Fibroblast of skin of right biceps (primary cell): ENCODE data around the gene MLLT1.

Source experiments
- DNase-seq: peaks from one replicate; pipeline ENCODE4 v3.0.0-alpha.2; 2013

Gene MLLT1

DNA sequence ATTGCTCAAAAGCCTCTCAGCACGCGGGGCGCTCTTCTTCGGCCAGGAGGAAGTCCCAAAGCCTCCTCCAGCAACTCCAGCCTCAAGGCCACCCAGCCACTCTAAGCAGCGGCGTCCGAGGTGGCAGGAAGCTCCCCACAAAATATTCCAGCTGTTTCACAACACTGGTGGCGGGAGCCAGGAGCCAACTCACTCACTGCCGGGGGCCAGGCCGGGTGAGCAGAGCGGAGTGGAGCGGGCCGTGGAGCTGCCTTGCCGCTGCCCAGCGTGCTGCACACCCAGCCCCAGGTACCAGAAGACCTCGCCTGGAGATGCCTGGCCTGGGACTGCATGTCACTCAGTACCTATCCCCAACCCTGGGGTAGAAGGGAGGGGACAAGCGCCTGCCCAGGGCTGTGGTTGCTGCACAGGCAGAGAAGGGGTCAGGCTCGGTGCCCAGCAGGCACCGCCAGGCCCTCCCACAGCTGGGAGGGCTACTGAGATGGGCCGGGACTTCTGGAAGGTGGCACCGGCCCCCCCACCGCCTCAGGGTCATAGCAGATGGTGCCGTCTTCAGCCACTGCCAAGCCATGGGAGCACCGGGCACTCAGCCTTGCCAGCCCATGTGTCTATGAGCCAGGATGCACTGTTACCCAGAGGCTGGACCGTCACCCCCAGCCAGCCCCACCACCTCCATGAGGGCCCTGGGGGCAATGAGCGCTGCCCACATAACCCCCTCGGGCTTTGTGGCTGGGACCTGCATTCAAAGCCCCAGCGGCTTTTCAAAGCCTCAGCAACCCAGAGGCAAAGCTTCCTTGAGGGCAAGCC lies 59.2 kb downstream of the MLLT1 start:
- peak; percentile 33 for DNase-seq

DNA sequence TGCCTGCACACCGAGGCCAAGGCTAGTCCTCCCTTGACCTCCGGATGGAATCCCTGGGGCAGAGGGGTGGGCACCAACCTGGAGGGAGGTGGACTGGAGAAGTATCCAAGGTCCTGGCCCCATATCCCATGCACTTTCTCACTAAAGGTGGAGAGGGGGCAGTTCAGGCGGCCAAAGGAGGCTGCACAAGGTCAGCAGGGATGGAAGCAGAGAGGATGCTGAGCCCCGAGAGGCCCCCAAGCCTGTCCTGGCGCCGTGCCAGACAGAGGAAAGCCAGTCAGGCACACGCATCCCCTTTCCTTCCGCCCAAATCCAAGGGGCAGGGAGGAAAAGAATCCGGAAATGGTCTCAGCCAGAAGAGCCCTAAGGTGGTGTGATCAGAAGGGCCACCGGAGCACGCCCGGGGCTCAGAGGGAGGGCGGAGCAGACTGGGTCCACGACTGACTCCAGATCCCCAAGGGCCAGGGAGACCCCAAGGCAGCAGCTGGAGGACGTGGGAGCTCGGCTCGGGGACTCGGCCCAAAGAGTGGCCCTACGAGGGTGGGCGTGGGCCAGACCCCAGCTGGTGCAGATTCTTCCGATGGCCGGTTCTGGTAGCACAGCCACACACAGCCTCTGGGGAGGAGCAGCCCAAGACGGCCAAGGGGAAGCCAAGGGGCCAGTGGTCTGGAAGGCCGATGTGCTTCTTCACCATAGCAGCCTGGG lies 60.0 kb downstream of the MLLT1 start:
- DNase-seq = no peak

DNA sequence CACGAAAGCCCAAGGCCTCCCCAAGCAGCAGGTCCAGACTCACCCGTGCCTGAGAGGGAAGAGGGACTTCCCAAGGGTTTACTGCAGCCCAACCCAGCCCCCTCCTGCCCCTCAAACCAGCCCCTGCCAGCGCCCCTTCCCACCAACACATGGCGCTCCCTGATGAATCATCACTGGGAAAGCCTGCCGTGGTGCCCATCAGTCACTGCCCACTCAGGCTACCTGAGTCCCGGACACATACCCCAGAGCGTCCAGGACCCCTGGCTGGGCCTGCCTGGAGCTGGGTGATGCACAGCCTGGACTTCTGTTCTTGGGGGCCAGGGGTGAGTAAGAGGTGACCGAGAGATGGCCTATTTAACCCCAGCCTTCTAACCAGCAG lies 60.6 kb downstream of the MLLT1 start:
- DNase-seq = no peak

DNA sequence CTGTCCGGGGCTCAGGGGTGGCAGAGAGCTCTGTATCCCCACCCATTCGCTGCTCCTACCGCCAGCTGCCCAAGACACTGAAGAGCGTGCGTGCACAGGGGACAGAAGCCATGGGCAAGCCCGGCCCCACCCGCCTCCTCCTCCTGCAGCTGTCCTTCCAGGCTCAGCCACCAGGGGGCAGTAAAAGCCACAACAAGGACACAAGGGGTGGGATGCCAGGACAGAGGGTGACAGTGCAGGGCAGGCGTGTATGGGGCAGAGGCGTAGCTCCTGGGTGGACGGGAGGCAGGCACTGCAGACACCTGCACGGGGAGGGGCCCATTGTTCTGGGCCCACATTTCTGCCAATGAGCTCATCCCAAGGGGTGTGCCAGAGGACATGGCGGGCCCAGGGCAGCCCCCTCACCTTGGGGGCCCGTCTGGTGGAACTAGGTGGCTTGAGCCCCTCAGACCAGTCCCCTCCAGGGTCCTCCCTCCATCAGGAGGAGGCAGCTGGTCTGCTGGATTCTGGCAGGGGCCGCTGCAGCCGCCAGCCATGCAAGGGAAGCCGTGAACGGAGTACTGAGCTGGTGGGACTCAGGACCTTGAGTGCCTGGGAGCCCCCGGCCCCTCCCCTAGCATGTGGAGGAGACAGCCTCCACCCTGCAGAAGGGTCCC lies 61.2 kb downstream of the MLLT1 start:
- peak; percentile 74 for DNase-seq

DNA sequence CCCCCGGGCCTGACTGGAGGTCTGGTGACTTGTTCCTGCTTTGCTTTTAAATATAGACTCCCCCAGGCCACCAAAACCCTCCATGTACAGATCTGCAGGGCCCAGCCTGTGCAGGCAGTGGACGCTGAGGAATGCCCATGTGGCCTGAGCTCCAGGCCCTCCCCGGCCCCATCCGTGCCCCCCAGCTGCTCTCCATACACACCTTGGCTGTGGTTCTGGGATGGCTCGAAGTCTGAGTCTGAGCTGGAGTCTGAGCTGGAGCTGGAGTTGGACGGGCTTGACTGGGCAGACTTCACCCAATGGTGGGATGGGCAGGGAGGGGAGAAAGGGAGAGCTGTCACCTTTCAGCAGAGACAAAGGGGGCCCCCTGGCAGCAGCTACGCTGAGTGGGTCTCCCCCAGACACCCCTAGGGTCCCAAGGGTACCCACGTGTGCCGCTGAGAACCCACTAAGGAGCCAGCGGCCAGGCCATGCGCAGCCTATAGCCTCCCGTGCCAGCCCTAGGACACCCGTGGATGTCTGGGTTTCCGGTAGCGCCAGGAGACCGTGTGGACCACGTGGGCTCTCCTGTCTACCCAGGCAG lies 61.9 kb downstream of the MLLT1 start:
- no peak for DNase-seq

DNA sequence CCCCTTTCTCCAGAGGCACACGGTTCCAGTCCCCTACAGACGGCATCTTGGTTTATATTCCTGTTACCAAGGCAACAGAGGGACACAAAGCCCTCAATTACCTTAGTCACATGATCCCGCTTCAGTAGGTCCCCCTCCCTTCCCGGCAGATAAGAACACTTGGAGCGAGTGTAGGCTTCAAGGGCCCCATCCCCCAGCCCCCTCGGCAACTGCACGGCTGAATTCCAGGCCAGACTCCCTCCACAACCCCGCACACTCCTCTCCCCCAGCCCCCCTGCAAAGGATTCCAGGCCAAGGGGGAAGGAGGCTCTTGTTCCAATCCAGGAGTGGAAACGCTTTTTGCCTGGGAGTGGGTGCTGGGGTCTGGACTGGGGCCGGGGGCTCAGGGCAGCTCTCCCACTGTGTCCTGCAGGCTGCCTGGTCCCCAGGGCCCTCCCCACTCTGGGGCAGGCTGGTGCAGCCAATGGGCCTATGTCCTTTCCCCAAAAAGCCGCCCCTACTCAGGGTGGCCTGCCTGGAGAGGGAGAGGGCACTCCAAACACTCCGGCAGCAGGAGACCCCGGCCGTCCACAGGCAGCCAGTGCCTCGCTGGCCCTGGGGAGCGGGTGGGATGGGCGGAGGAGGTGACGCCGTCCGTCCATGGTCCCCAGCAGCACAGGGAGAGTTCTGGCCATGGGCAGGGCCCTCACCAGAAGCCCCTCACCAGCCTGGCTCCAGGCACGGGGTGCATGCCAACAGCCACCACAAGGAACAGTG lies 62.6 kb downstream of the MLLT1 start:
- peak; percentile 76 for DNase-seq

DNA sequence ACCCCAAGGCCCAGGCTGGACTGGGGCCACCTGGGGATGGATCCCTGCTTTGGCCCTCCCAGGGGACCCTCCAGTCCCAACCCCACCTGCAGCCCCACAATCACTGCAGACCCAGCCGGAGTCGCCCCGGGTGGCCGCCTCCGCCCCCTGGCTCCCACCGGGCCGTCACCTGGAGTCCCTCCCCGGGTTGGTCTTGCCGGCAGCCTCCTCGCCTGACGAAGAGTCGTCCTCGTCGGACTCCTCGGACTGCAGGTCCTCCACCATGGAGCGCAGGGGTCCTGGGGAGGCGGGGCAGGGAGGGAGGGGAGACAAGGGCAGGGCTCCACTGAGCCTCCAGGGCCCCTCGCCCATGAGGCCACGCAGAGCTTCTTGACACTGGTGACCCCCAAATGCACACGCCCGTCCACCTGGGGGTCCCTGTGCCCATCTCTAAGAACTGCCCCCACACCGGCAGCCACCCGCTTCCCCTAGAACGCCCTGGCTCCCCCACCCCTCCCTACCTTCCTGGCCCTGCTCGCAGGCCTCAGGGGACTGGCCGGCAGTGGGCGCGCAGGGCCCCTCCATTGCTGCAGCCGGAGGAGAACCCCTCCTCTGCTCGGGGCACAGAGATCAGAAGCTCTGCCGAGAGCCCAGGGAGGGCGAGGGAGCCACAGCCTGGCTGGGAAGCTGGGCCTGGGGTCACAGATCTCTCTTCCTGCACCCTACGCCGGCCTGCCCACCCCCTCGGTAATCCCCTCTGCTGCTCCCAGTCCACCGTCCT lies 63.4 kb downstream of the MLLT1 start:
- no peak for DNase-seq

DNA sequence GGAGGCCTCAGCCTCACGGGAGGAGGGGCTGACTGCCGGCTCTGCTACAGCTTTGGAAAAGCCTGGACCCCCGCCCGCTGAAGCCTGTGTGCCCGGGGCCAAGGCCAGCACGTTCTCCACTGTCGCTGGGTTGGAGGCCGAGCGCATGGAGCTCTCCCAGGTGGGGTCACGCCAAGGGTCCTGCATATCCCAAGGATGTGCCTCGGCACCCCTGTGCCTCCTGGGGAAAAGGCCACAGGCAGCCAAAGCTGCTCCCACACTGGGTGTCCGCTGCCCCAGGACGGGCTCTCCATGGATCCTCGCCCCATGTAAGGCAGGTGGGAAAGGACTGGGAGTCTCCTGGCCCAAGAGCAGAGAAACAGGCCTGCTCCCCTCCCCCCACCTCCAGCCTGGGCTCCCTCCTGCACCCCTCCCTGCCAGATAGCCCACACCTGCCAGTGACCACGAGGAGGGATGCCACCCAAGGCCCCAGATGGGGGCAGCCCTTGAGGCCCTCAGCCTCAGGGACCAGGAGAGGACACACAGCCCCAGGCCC lies 64.0 kb downstream of the MLLT1 start:
- no peak for DNase-seq

DNA sequence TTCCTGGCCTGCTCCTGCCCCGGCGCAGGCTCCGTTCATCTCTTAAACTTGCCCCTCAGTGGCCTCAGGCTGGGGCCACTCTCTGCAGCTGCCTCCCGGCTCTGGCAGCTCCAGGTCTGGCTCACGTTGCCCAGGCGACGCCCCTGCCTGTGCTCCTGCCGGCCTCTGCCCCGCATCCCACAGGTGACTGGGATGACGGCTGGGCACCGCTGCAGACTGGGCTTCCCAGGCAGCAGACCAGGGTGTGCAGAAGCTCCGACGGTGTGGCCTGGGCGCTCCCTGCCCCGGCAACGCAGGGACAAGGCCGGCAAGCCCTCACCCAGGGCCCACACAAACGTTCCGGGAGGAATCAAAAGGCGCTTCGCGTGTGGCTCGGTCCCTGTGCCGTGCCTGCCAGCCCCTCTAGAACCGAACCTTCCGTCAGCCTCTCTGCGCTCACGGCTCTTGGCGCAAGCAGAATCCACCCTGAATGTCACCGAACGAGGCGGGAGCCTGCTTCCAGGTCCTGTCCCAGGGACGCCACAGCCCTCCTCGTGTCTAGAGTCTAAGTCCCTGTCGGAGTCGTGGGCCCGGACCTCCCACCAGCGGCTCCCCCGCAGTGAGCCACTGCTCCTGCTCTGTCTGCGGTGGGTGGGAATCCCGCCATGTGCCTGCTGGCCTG lies 64.8 kb downstream of the MLLT1 start:
- DNase-seq = no peak

DNA sequence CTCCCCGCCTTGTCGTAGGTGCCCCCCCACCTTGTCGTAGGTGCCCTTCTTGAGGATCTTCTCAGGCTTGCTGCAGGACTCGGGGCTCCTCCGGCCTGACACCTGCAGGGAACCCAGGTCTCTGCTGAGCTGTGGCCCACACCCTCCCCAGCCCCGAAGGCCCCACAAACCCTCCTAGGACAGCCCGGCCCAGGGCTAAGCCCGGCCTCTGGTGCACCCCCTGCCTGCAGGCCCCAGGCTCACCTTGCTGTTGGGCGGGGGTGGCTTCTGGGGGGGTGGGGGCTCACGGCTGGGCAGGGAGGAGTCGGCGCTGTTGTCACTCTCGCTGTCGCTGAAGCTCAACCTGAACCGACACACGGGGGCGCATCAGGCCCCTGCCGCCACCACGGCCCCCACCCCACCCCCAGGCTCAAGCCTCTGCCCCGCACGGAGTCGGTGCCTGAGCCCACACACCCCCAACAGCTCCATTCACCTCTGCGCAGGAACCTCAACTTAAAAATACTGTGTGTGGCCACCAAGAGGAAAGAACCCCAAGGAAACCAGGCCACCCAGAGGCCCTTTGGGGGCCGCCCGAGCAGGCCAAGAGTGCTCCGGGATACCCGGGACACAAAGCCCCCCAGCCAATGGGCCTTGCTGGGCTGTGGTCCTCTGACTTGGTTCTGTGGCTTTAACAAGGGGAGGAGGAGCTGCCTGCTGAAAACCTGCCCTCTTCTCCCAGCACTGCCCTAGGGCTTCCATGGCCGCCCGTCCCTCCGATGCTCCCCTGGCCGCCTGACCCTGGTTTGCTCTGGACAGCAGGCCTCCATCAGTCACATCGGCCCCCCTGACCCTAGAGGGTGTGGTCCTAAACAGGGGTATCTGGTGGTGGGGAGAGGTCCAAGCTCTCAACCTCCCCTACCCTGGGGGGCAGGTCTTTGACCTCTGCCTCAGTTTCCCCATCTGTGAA lies 65.8 kb downstream of the MLLT1 start:
- DNase-seq = no peak

DNA sequence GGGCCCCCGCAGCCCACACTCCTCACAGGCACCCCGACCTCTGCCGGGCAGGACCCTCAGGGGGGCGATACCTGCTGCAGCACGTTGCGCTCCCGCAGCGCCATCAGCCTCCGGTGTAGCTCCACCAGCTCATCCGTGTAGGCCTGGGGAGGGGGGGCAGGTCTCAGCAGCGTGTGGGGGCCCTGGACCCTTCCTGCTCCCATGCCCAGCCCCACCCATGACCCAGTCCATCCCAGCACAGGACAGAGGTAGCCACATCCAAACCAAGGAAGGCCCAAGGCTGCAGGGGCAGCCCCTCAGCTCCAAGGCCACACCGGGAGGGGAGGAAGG lies 66.5 kb downstream of the MLLT1 start:
- no peak for DNase-seq

DNA sequence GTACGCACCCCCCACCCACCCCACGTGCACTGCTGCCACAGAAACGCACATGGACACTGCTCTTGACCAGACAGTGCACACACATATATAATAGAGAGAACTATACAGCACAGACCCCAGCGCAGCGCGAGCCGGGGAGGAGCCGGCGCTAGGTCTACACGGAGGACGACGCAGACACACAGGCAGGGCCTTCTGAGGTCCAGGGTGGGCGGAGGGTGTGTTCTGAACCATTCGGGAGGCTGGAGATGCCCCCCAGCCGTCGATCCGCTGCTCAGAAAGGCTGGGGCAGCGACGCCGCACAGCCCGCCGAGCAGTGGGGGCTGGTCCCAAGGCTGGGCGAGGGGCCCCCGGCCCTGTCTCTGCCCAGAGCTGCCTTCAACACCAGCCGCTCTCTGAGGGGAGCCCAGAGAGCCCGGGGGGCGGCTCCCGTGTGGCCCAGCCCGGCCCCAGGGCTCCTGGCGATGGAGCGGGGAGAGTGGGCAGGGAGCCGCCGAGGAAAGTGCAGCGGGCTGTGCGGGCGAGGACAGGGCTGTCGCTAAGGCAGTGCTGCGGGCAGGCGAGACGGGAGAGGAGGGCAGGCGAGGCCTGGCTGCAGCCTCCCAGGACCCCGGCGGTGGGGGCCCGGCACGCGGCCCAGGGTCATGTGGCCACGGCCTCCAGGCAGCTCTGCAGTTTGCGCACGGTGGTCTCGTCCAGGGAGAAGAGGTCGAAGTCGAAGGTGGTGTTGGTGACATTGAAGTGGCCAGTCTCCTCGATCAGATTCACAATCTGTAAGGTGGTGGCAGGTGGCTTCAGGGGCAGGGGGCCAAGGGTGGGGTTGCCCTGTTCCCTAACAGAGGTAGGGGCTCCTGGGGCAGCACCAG lies 67.1 kb downstream of the MLLT1 start:
- no peak for DNase-seq

DNA sequence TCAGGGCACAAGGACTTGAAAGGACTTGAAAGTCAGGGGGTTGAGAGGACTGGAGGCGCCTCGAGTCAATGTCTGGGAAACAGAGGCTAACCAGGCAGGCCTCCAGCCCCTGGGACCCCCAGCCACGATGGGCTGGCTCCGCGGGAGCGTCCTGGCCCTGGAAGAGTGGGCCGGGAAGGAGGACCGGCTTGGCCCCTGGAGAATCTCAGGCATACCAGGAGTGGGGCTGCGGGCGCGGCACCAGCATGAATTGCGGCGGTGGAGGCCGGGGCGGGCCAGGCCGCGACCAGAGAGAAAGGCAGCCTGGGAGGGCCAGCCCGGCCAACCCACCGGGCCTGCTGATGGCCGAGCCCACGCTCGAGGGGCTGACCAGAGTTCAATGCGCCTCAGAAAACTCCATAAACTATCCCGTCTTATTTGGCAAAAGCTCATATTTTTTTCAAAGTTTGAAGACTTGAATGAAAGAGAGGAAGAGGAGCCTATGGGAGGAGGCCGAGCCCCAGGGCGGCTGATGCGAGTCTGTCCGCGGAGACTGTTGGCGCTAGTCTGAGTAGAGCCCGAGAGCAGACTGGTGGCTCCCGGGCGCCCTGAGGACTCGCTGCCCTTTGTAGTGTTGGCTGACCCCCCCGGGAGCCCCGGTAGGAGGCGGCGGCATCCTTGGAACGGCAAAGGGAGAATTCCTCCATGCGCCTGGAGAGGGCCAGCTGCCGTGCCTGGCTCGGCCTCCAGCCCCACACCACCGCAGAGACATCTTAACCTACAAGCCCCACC lies 68.0 kb downstream of the MLLT1 start:
- no peak for DNase-seq

DNA sequence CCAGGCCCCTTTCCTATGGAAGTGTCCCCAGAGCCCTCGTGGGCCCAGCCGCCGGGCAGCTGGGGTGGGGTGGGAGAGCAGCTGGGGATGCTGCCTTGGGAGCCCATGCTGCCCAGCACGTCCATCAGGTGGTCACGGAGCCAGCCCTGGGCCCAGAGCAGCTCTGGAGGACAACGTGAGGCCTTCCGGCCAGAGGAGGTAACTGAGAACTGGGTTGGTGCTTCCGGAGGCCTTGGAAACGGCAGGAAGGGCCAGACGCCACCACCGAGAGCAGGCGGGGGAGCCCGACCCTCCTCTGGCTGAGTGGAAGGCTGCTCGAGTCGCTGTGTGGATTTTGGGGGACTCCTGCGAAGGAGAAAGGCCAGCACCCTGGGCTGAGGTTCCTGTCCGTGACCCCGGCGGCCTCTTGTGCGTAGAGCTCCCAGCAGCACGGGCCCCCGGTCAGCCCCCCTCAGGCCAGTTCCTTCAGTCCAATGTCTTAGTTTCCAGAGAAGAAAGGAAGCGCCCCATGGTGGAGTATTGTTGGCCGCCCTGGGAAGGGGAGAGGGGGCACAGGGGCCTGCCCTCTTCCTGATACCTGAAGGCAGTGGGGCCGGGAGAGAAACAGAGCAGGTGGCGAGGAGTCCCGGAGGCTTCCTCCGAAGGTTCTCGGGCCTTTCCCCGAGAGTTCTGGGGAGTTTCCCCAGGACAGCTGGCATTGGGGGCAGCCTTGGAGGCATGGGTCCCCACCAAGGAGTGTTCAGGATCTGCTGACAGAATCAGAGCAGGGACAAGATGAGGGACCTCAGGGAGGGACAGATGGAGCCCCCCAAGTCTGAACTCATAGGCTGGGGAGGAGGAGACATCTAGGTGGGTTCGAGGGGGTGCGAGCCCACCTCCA lies 68.8 kb downstream of the MLLT1 start:
- no peak for DNase-seq

DNA sequence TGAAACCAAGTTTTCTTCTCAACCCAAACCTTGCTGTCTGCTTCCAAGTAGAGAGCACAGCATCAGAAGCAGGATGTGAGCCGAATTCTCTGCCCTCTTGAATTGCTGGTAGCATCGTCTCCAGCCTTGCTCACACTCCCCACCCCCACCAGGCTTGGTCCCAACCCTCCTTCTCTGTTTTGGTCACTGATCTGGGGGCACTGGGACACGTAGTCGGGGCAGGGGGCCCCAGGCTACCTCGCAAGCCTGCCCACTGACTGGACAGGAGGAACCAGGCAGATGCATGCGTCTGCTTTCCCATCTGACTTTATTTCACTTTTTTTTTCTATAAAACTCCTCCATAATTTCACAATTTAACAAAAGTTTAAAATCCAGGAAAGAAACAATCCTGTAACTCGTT lies 69.7 kb downstream of the MLLT1 start:
- no peak for DNase-seq

DNA sequence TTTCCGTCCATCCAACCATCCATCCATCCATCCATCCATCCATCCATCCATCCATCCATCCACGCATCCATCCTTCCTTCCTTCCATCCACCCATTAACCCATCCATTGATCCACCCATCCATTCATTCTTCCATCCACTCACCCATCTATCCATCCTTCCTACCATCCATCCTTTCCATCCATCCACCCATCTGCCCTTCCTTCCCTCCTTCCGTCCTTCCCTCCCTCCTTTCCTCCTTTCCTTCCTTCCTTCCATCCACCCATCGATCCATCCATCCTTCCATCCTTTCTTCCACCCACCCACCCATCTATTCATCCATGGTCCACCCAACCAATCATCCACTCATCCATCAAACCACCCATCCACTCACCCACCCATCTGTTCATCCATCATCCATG lies 70.1 kb downstream of the MLLT1 start:
- no peak for DNase-seq

DNA sequence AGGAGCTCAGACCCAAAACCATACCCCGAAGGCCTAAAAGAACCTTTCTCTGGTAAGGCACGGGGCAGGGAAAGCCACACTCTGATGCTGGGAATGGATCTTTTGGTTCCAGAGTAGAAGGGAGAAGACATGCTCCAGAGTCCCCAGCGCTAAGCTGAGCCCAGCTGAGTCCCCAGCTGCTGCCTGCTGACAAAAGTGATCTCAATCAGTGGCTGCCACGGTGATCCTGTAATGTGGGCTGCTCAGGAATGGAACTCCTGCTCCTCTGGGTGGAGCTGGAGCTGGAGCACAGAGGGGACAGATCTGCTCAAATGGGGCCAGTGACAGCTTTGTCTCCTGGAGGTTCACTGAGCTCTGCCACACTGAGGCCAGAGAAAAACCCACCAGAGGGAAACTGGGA lies 70.5 kb downstream of the MLLT1 start:
- no peak for DNase-seq
